ENCODE measurements around the gene RTTN. TPM values are rescaled to one million over a fixed set of nuclear protein-coding genes. Genes with fewer than 3 reads are reported as not detected.

RTTN gene
- total and polyA plus RNA-seq, 2 donors (not counting 3 experiments of a cell fraction or from before 2014, with no cell fraction given) = 3.1 to 17.4 TPM

- no peaks in the 10 kb centered on the region for H3K4me1 ChIP-seq (ENCODE audit: control insufficient read depth, extremely low read depth, insufficient read depth, low read length)
- dilution Hi-C loops (cut with MboI; ENCODE audit: extremely low pct_ligation_motif_present, low sequenced_read_pairs) (no loop called here), intact Hi-C loops (cut with micrococcal nuclease) (no loop called here)
- ChIA-PET CTCF (no interaction called here), POLR2A (no interaction called here)
- H3K9me3 ChIP-seq (replicated peaks; ENCODE audit: control insufficient read depth, insufficient read depth, low read length) = no peaks in the 10 kb centered on the region
- H3K36me3 ChIP-seq (ENCODE audit: control insufficient read depth in 2 of 2, extremely low read depth in 1 of 2, insufficient read depth in 2 of 2, low read length in 2 of 2) = no peaks in the 10 kb centered on the region
- peaks cover 0 to 2% of the 10 kb centered on the region in 2 experiments for H3K27me3 ChIP-seq (ENCODE audit: control insufficient read depth in 2 of 2, insufficient read depth in 2 of 2, low read length in 2 of 2)
- no peak for TF ChIP-seq CTCF (IDR thresholded peaks at IDR 0.05; ENCODE audit: extremely low read depth in 1 of 2, insufficient read depth in 1 of 2, low read depth in 1 of 2, low read length in 2 of 2)
- TF ChIP-seq, protein P1, sequence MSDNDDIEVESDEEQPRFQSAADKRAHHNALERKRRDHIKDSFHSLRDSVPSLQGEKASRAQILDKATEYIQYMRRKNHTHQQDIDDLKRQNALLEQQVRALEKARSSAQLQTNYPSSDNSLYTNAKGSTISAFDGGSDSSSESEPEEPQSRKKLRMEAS (IDR thresholded peaks at IDR 0.05; ENCODE audit: insufficient read depth, insufficient read length) = no peak
- no peak for TF ChIP-seq EZH2 (IDR thresholded peaks at IDR 0.05; ENCODE audit: borderline replicate concordance, low read depth, low read length, severe bottlenecking)
- no peak for TF ChIP-seq GATA2 (IDR thresholded peaks at IDR 0.05; ENCODE audit: insufficient read depth, insufficient read length, low read depth, low read length)
- no peak for TF ChIP-seq POLR2AphosphoS5 (IDR thresholded peaks at IDR 0.05; ENCODE audit: insufficient read depth, low read depth, low read length)
- no peak for TF ChIP-seq FOS (IDR thresholded peaks at IDR 0.05; ENCODE audit: borderline replicate concordance, insufficient read depth, low read length)
- no peak for TF ChIP-seq MYC (IDR thresholded peaks at IDR 0.05; ENCODE audit: low read depth, low read length)
- no peak for TF ChIP-seq JUN (IDR thresholded peaks at IDR 0.05; ENCODE audit: borderline replicate concordance, insufficient read depth, insufficient read length, low read depth)
- TF ChIP-seq POLR2A (IDR thresholded peaks at IDR 0.05; ENCODE audit: low read depth, low read length) = no peak
- FAIRE-seq (no peak), DNase-seq (ENCODE audit: low read depth, low spot score) (no peak)
- no peaks in the 10 kb centered on the region for H4K20me1 ChIP-seq (replicated peaks; ENCODE audit: control insufficient read depth, extremely low read depth, insufficient read depth, low read length)
- no peaks in the 10 kb centered on the region for H3K9me1 ChIP-seq (replicated peaks; ENCODE audit: control insufficient read depth, extremely low read depth, insufficient read depth, low read length)
- no peak overlapping the region for H3K4me3 ChIP-seq (replicated peaks in 1 of 3; ENCODE audit: insufficient read depth in 1 of 3, low read depth in 1 of 3, low read length in 3 of 3)
- no TSS peak for BruUV-seq (replicated peaks)
- no peak overlapping the region for H3K27ac ChIP-seq (ENCODE audit: insufficient read depth, low read depth, low read length)
- H3K9ac ChIP-seq (replicated peaks; ENCODE audit: extremely low read depth, insufficient read depth, low read length) = no peak overlapping the region
- no peak overlapping the region for H2AFZ ChIP-seq (ENCODE audit: low read depth, low read length)
- no peaks in the 10 kb centered on the region for H3K79me2 ChIP-seq (ENCODE audit: control insufficient read depth, insufficient read depth, low read length)
- H3K4me2 ChIP-seq (ENCODE audit: insufficient read depth, low read length) = no peak overlapping the region
Observed at GRCh38 chr18:70232261-70232660, 26.8 kb upstream of the RTTN start.
